Upper lobe of right lung (tissue), 1 donor: ENCODE results near the gene ABLIM2. TPM values are rescaled to one million over a fixed set of nuclear protein-coding genes. Genes with fewer than 3 reads are reported as not detected.

Experiments
- ATAC-seq: fragments of 200-7000 bp; cut with Tn5 transposase; one replicate; pipeline ENCODE4 v1.9.1; 2020; ENCODE audit warnings: mild to moderate bottlenecking, moderate library complexity
- DNase-seq: peaks from one replicate; pipeline ENCODE4 v3.0.0-alpha.2; 2020
- H3K27ac ChIP-seq: fragments of 200-600 bp; one replicate; pipeline ENCODE4 v1.8.0; 2022
- H3K27me3 ChIP-seq: fragments of 200-600 bp; one replicate; pipeline ENCODE4 v1.8.0; 2022; ENCODE audit warnings: mild to moderate bottlenecking
- H3K36me3 ChIP-seq: fragments of 200-600 bp; one replicate; pipeline ENCODE4 v1.8.0; 2022
- H3K4me1 ChIP-seq: fragments of 200-600 bp; one replicate; pipeline ENCODE4 v1.8.0; 2022
- H3K4me3 ChIP-seq: fragments of 200-600 bp; one replicate; pipeline ENCODE4 v1.8.0; 2022; ENCODE audit warnings: mild to moderate bottlenecking
- H3K9me3 ChIP-seq: fragments of 200-600 bp; one replicate; pipeline ENCODE4 v1.8.0; 2022
- CTCF ChIP-seq: fragments of 200-600 bp; IDR thresholded peaks from one replicate; pipeline ENCODE4 v1.8.0; 2022; ENCODE audit warnings: antibody characterized with exemption
- intact Hi-C: fragments of 100-400 bp; cut with DNase I; formaldehyde crosslinking; loops from one replicate; pipeline ENCODE4 v1.11.0; 2022
- total RNA-seq: library from RNA; stranded (reverse); fragmentation: NEBNext Ultra II Directional; extraction: Animal tissue kit (Norgen Biotek cat#: 25700); gene quantifications from one replicate; pipeline ENCODE4 v1.2.1, GENCODE V29; 2021
- donor health status: DM: no; HTN: yes; CAD: no; lungs with severe emphysema.

Gene ABLIM2
- total RNA-seq, 1 donor from 2014 or later = 12.7 TPM

GRCh38 chr4:8097721-8098345 is 60.8 kb downstream of the ABLIM2 start:
- Histone ChIP-seq H3K27me3 (no peaks in the 10 kb centered on the region), H3K4me3 (no peak overlapping the region), H3K36me3 (no peaks in the 10 kb centered on the region), H3K27ac (no peak overlapping the region), H3K9me3 (no peaks in the 10 kb centered on the region), H3K4me1 (peaks cover 13% of the 10 kb centered on the region)
- ATAC-seq (no peak), DNase-seq (no peak)
- TF ChIP-seq CTCF = no peak
- intact Hi-C loops = no loop called here

GRCh38 chr4:8097141-8097541 is 61.5 kb downstream of the ABLIM2 start:
- TF ChIP-seq CTCF = no peak
- Histone ChIP-seq H3K36me3 (no peaks in the 10 kb centered on the region), H3K4me3 (no peak overlapping the region), H3K4me1 (peaks cover 13% of the 10 kb centered on the region), H3K9me3 (no peaks in the 10 kb centered on the region), H3K27ac (no peak overlapping the region), H3K27me3 (no peaks in the 10 kb centered on the region)
- ATAC-seq (no peak), DNase-seq (no peak)
- intact Hi-C loops = no loop called here

- no peak overlapping the region for H3K4me3 ChIP-seq
- no peak for TF ChIP-seq CTCF
- intact Hi-C loops = no loop called here
- no peaks in the 10 kb centered on the region for H3K36me3 ChIP-seq
- DNase-seq (no peak), ATAC-seq (no peak)
- H3K4me1 ChIP-seq = peaks cover 13% of the 10 kb centered on the region
- no peak overlapping the region for H3K27ac ChIP-seq
- H3K9me3 ChIP-seq = no peaks in the 10 kb centered on the region
- no peaks in the 10 kb centered on the region for H3K27me3 ChIP-seq
Observed at GRCh38 chr4:8096690-8097061, 61.9 kb downstream of the ABLIM2 start.

GRCh38 chr4:8095956-8096689 is 62.5 kb downstream of the ABLIM2 start:
- ATAC-seq = no peak
- H3K27ac ChIP-seq = no peak overlapping the region
- peaks cover 10% of the 10 kb centered on the region for H3K4me1 ChIP-seq
- no peak for TF ChIP-seq CTCF
- H3K4me3 ChIP-seq = no peak overlapping the region
- H3K27me3 ChIP-seq = no peaks in the 10 kb centered on the region
- no peaks in the 10 kb centered on the region for H3K36me3 ChIP-seq
- DNase-seq = no peak
- intact Hi-C loops = no loop called here
- no peaks in the 10 kb centered on the region for H3K9me3 ChIP-seq

- DNase-seq (no peak), ATAC-seq (no peak)
- TF ChIP-seq CTCF = no peak
- H3K4me3 ChIP-seq = no peak overlapping the region
- H3K36me3 ChIP-seq = no peaks in the 10 kb centered on the region
- no peak overlapping the region for H3K27ac ChIP-seq
- no peaks in the 10 kb centered on the region for H3K27me3 ChIP-seq
- H3K4me1 ChIP-seq = no peaks in the 10 kb centered on the region
- H3K9me3 ChIP-seq = no peaks in the 10 kb centered on the region
- intact Hi-C loops = no loop called here
Observed at GRCh38 chr4:8093587-8094274, 64.9 kb downstream of the ABLIM2 start.
